Liver (tissue), 9 donors: ENCODE results near the gene SH3RF3. TPM values are rescaled to one million over a fixed set of nuclear protein-coding genes. Genes with fewer than 3 reads are reported as not detected.

ENCODE experiments used
- DNase-seq: peaks from one replicate; pipeline ENCODE4 v3.0.0-alpha.2; 2017; ENCODE audit warnings: low spot score
- H3K27ac ChIP-seq, 2 donors: one replicate each; pipeline ENCODE4 v1.7.0; 2013; ENCODE audit warnings: inconsistent platforms in 2 of 2, low read length in 2 of 2, control low read depth in 1 of 2, low read depth in 1 of 2, mild to moderate bottlenecking in 1 of 2
- H3K27me3 ChIP-seq, 4 donors: one replicate each; pipeline versions ENCODE4 v1.6.1 to v1.7.0; 2013; ENCODE audit warnings: low read length in 3 of 4, inconsistent platforms in 1 of 4, mild to moderate bottlenecking in 1 of 4, moderate library complexity in 1 of 4; ENCODE audit not compliant: control insufficient read depth in 4 of 4, insufficient read depth in 4 of 4
- H3K36me3 ChIP-seq, 4 donors: one replicate each; pipeline versions ENCODE4 v1.6.1 to v1.7.0; 2013; ENCODE audit warnings: low read length in 3 of 4, mild to moderate bottlenecking in 3 of 4, low read depth in 1 of 4, moderate library complexity in 1 of 4; ENCODE audit not compliant: control insufficient read depth in 4 of 4, insufficient read depth in 3 of 4
- H3K4me1 ChIP-seq, 4 donors: one replicate each; pipeline versions ENCODE4 v1.6.1 to v1.7.0; 2013; ENCODE audit warnings: low read length in 3 of 4, mild to moderate bottlenecking in 3 of 4, moderate library complexity in 1 of 4; ENCODE audit not compliant: control insufficient read depth in 4 of 4, insufficient read depth in 4 of 4
- H3K4me3 ChIP-seq, 3 donors: one replicate each; pipeline versions ENCODE4 v1.6.1 to v1.7.0; 2013; ENCODE audit warnings: low read length in 3 of 3, control low read depth in 1 of 3, low read depth in 1 of 3, mild to moderate bottlenecking in 1 of 3
- H3K9ac ChIP-seq, 2 donors: one replicate each; pipeline ENCODE4 v1.7.0; 2013; ENCODE audit warnings: low read length in 2 of 2, mild to moderate bottlenecking in 2 of 2, moderate library complexity in 2 of 2, control low read depth in 1 of 2, low read depth in 1 of 2
- H3K9me3 ChIP-seq, 4 donors: one replicate each; pipeline versions ENCODE4 v1.6.1 to v1.7.0; 2013; ENCODE audit warnings: low read length in 3 of 4; ENCODE audit not compliant: control insufficient read depth in 4 of 4
- FOXA1 ChIP-seq: IDR thresholded peaks from 2 replicates; pipeline ENCODE4 v1.6.1; 2016; ENCODE audit warnings: antibody characterized with exemption
- HNF4A ChIP-seq, 2 donors: conservative IDR thresholded peaks; 2 replicates each; pipeline ENCODE4 v1.6.1; 2016; ENCODE audit warnings: antibody characterized with exemption in 2 of 2, mild to moderate bottlenecking in 2 of 2
- HNF4G ChIP-seq: IDR thresholded peaks from 2 replicates; pipeline ENCODE4 v1.6.1; 2016; ENCODE audit warnings: antibody characterized with exemption
- JUND ChIP-seq, 2 donors: IDR thresholded peaks; 2 replicates each; pipeline ENCODE4 v1.6.1; 2016; ENCODE audit warnings: antibody characterized with exemption in 2 of 2
- NR2F2 ChIP-seq: IDR thresholded peaks from 2 replicates; pipeline ENCODE4 v1.6.1; 2016; ENCODE audit warnings: antibody characterized with exemption
- RAD21 ChIP-seq, 2 donors: IDR thresholded peaks; 2 replicates each; pipeline ENCODE4 v1.6.1; 2016; ENCODE audit warnings: antibody characterized with exemption in 2 of 2, mild to moderate bottlenecking in 2 of 2
- RXRA ChIP-seq, 2 donors: IDR thresholded peaks; 2 replicates each; pipeline ENCODE4 v1.6.1; 2017 to 2018; ENCODE audit warnings: antibody characterized with exemption in 2 of 2, mild to moderate bottlenecking in 1 of 2
- TAF1 ChIP-seq: conservative IDR thresholded peaks from 2 replicates; pipeline ENCODE4 v1.6.1; 2016; ENCODE audit warnings: antibody characterized with exemption, mild to moderate bottlenecking
- YY1 ChIP-seq: IDR thresholded peaks from 2 replicates; pipeline ENCODE4 v1.6.1; 2016; ENCODE audit warnings: antibody characterized with exemption, mild to moderate bottlenecking
- WGBS: extraction: QIAGEN DNeasy Blood & Tissue Kit; methylation state at CpG from one replicate; pipeline ENCODE4 v1.1.7; 2013; 5-methylcytosine and 5-hydroxymethylcytosine counted together
- polyA plus RNA-seq, 2 donors: library from polyadenylated mRNA; stranded (reverse) in 1 of 2; unstranded in 1 of 2; fragments of 200-250 nt in 1 of 2; fragments of >200 nt in 1 of 2; fragmentation: Nextera tagmentation in 1 of 2; extraction: Ambion mirVana in 1 of 2; gene quantifications; one replicate each; pipeline versions ENCODE4 v1.2.1 to v1.2.3, GENCODE V29; 2013 to 2015
- total RNA-seq, 2 donors: library from RNA; depleted of rRNA; stranded (reverse); fragments of >200 nt; gene quantifications; one replicate each; pipeline ENCODE4 v1.2.3, GENCODE V29; 2014
- TF ChIP-seq, protein P1 (sequence below): IDR thresholded peaks from 2 replicates; pipeline ENCODE4 v1.6.1; 2016; ENCODE audit warnings: antibody characterized with exemption
- TF ChIP-seq, protein P2 (sequence below): IDR thresholded peaks from 2 replicates; pipeline ENCODE4 v1.6.1; 2016; ENCODE audit warnings: antibody characterized with exemption
- TF ChIP-seq, protein P3 (sequence below): fragments of 150-350 bp; IDR thresholded peaks from 2 replicates; pipeline ENCODE4 v1.5.1; 2017; ENCODE audit warnings: improper control_type of control experiment, low read depth, low read length; ENCODE audit not compliant: missing input control
- TF ChIP-seq, protein P4 (sequence below): IDR thresholded peaks from 2 replicates; pipeline ENCODE4 v1.6.1; 2016; ENCODE audit warnings: antibody characterized with exemption
- donor health status: healthy.
- donor health status: healthy.
- donor health status: healthy.
- donor health status: healthy.
- donor health status: healthy.

Gene SH3RF3
- total and polyA plus RNA-seq, 4 donors: 0.11 to 1.0 (median 0.54) TPM

DNA sequence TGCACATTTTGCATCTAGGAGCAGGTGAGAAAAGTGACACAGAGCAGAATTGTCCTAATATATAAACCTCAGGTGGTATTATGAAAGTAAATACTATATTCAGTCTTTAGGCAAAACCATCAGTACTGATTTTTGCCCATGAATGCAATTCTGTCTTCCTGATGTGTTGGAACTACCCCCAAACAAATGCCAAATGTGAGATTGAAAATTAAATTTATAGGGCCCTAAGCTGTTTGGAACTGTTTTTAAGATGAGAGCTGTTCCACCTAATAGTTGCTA lies 115.2 kb downstream of the SH3RF3 start:
- no peak overlapping the region for H3K4me3 ChIP-seq
- H3K27me3 ChIP-seq: no peaks in the 10 kb centered on the region
- no peak overlapping the region for H3K27ac ChIP-seq
- H3K4me1 ChIP-seq: peaks cover 0 to 5% (median 2%) of the 10 kb centered on the region in 4 donors
- H3K9ac ChIP-seq: no peak overlapping the region
- TF ChIP-seq FOXA1 (no peak), JUND (IDR thresholded peaks at IDR 0.05) (no peak), NR2F2 (no peak), HNF4A (conservative IDR thresholded peaks at IDR 0.05) (no peak), RAD21 (IDR thresholded peaks at IDR 0.05) (no peak), HNF4G (no peak)
- TF ChIP-seq, protein P1, sequence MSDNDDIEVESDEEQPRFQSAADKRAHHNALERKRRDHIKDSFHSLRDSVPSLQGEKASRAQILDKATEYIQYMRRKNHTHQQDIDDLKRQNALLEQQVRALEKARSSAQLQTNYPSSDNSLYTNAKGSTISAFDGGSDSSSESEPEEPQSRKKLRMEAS: no peak
- TF ChIP-seq, protein P2, sequence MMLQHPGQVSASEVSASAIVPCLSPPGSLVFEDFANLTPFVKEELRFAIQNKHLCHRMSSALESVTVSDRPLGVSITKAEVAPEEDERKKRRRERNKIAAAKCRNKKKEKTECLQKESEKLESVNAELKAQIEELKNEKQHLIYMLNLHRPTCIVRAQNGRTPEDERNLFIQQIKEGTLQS: no peak
- TF ChIP-seq, protein P3, sequence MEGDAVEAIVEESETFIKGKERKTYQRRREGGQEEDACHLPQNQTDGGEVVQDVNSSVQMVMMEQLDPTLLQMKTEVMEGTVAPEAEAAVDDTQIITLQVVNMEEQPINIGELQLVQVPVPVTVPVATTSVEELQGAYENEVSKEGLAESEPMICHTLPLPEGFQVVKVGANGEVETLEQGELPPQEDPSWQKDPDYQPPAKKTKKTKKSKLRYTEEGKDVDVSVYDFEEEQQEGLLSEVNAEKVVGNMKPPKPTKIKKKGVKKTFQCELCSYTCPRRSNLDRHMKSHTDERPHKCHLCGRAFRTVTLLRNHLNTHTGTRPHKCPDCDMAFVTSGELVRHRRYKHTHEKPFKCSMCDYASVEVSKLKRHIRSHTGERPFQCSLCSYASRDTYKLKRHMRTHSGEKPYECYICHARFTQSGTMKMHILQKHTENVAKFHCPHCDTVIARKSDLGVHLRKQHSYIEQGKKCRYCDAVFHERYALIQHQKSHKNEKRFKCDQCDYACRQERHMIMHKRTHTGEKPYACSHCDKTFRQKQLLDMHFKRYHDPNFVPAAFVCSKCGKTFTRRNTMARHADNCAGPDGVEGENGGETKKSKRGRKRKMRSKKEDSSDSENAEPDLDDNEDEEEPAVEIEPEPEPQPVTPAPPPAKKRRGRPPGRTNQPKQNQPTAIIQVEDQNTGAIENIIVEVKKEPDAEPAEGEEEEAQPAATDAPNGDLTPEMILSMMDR: no peak
- DNase-seq: no peak
- no peaks in the 10 kb centered on the region for H3K36me3 ChIP-seq
- no peaks in the 10 kb centered on the region for H3K9me3 ChIP-seq

DNA sequence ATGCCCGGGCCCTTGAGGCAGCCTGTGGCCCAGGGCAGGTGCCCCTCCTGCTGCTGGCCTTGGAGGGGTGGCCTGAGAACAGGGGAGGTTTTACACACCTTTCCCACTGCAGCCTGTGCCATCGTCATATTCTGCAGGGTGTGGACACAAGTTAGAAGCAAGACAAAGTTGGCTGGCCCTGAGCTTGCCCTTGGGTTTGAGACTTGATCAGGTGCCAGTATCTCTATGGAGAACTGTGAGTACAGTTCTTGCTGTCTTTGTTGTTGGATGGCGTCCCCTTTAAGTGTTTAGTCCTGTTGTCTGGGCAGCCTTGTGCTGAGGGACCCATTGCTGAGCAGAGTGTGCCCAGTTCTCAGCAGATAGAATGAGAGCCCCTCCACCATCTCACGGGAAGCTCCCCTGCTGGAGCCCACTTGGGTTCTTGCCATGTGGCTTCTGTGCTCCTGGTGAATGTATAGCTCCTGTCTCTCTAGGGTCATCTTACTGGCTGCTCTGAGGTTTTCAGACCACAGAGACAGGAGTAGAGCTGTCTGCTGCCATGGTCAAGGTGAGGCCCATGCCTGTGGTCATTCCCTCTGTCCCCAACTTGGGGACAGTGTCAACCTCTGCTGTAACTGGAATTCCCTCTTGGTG lies 115.9 kb downstream of the SH3RF3 start:
- Histone ChIP-seq H3K9ac (no peak overlapping the region), H3K27ac (no peak overlapping the region), H3K9me3 (no peaks in the 10 kb centered on the region), H3K4me1 (peaks cover 0 to 5% (median 2%) of the 10 kb centered on the region in 4 donors), H3K36me3 (no peaks in the 10 kb centered on the region), H3K4me3 (no peak overlapping the region), H3K27me3 (no peaks in the 10 kb centered on the region)
- no peak for DNase-seq
- 85% methylated on average over 4 of the region's 4 CpGs for WGBS
- no peak for TF ChIP-seq RXRA (IDR thresholded peaks at IDR 0.05)
- TF ChIP-seq YY1: no peak
- TF ChIP-seq, protein P1: no peak
- TF ChIP-seq TAF1: no peak
- TF ChIP-seq, protein P4, sequence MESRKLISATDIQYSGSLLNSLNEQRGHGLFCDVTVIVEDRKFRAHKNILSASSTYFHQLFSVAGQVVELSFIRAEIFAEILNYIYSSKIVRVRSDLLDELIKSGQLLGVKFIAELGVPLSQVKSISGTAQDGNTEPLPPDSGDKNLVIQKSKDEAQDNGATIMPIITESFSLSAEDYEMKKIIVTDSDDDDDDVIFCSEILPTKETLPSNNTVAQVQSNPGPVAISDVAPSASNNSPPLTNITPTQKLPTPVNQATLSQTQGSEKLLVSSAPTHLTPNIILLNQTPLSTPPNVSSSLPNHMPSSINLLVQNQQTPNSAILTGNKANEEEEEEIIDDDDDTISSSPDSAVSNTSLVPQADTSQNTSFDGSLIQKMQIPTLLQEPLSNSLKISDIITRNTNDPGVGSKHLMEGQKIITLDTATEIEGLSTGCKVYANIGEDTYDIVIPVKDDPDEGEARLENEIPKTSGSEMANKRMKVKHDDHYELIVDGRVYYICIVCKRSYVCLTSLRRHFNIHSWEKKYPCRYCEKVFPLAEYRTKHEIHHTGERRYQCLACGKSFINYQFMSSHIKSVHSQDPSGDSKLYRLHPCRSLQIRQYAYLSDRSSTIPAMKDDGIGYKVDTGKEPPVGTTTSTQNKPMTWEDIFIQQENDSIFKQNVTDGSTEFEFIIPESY: no peak
- TF ChIP-seq, protein P3: no peak
